Mucosa of rectum (tissue), 2 donors: ENCODE measurements around the gene SLC16A7.

Experiments
- H3K27ac ChIP-seq, 2 donors: one replicate each; pipeline ENCODE4 v1.7.0; 2013; ENCODE audit warnings: inconsistent platforms in 2 of 2, low read depth in 2 of 2, low read length in 2 of 2
- H3K27me3 ChIP-seq, 2 donors: one replicate each; pipeline ENCODE4 v1.7.0; 2013; ENCODE audit warnings: low read length in 2 of 2; ENCODE audit not compliant: control insufficient read depth in 2 of 2, insufficient read depth in 2 of 2
- H3K36me3 ChIP-seq, 2 donors: one replicate each; pipeline ENCODE4 v1.7.0; 2013; ENCODE audit warnings: low read length in 2 of 2; ENCODE audit not compliant: control insufficient read depth in 2 of 2, insufficient read depth in 2 of 2
- H3K4me1 ChIP-seq, 2 donors: one replicate each; pipeline ENCODE4 v1.7.0; 2013; ENCODE audit warnings: low read length in 2 of 2, mild to moderate bottlenecking in 1 of 2; ENCODE audit not compliant: control insufficient read depth in 2 of 2, insufficient read depth in 2 of 2
- H3K4me3 ChIP-seq, 2 donors: one replicate each; pipeline ENCODE4 v1.7.0; 2013; ENCODE audit warnings: low read length in 2 of 2
- H3K9ac ChIP-seq, 2 donors: one replicate each; pipeline ENCODE4 v1.7.0; 2013; ENCODE audit warnings: low read length in 2 of 2, low read depth in 1 of 2, mild to moderate bottlenecking in 1 of 2
- H3K9me3 ChIP-seq, 2 donors: one replicate each; pipeline ENCODE4 v1.7.0; 2013; ENCODE audit warnings: low read length in 2 of 2; ENCODE audit not compliant: control insufficient read depth in 2 of 2
- donor health status: healthy.
- donor health status: Normal muscosa, but diverticular disease.

The SLC16A7 gene

GRCh38 chr12:59645242-59645641 is 49.4 kb downstream of the SLC16A7 start:
- Histone ChIP-seq H3K4me3 (no peak overlapping the region), H3K27me3 (no peaks in the 10 kb centered on the region), H3K27ac (no peak overlapping the region), H3K36me3 (no peaks in the 10 kb centered on the region), H3K9me3 (no peaks in the 10 kb centered on the region), H3K9ac (no peak overlapping the region), H3K4me1 (no peaks in the 10 kb centered on the region)

- no peak overlapping the region for H3K4me3 ChIP-seq
- no peaks in the 10 kb centered on the region for H3K27me3 ChIP-seq
- H3K27ac ChIP-seq, result no peak overlapping the region
- no peaks in the 10 kb centered on the region for H3K9me3 ChIP-seq
- H3K9ac ChIP-seq, result no peak overlapping the region
- no peaks in the 10 kb centered on the region for H3K4me1 ChIP-seq
- H3K36me3 ChIP-seq, result no peaks in the 10 kb centered on the region
These were observed 50.8 kb downstream of the SLC16A7 start for GRCh38 chr12:59646636-59647035.

- no peak overlapping the region for H3K27ac ChIP-seq
- H3K9ac ChIP-seq, result no peak overlapping the region
- H3K9me3 ChIP-seq, result no peaks in the 10 kb centered on the region
- no peaks in the 10 kb centered on the region for H3K4me1 ChIP-seq
- no peaks in the 10 kb centered on the region for H3K27me3 ChIP-seq
- H3K4me3 ChIP-seq, result no peak overlapping the region
- H3K36me3 ChIP-seq, result no peaks in the 10 kb centered on the region
These were observed 53.4 kb downstream of the SLC16A7 start for GRCh38 chr12:59649203-59649602.

GRCh38 chr12:59650588-59651228 is 54.9 kb downstream of the SLC16A7 start:
- Histone ChIP-seq H3K4me1 (no peaks in the 10 kb centered on the region), H3K27me3 (no peaks in the 10 kb centered on the region), H3K27ac (no peak overlapping the region), H3K4me3 (no peak overlapping the region), H3K9me3 (no peaks in the 10 kb centered on the region), H3K36me3 (no peaks in the 10 kb centered on the region), H3K9ac (no peak overlapping the region)

GRCh38 chr12:59651229-59651920 is 55.5 kb downstream of the SLC16A7 start:
- Histone ChIP-seq H3K4me1 (no peaks in the 10 kb centered on the region), H3K4me3 (no peak overlapping the region), H3K9me3 (no peaks in the 10 kb centered on the region), H3K27ac (no peak overlapping the region), H3K36me3 (peaks cover 0 to 1% of the 10 kb centered on the region in 2 donors), H3K9ac (no peak overlapping the region), H3K27me3 (no peaks in the 10 kb centered on the region)

- Histone ChIP-seq H3K4me3 (no peak overlapping the region), H3K9me3 (no peaks in the 10 kb centered on the region), H3K27me3 (no peaks in the 10 kb centered on the region), H3K9ac (no peak overlapping the region), H3K4me1 (no peaks in the 10 kb centered on the region), H3K27ac (no peak overlapping the region), H3K36me3 (peaks cover 0 to 2% of the 10 kb centered on the region in 2 donors)
These were observed 56.3 kb downstream of the SLC16A7 start for GRCh38 chr12:59652130-59652529.

GRCh38 chr12:59654061-59654460 is 58.2 kb downstream of the SLC16A7 start:
- no peaks in the 10 kb centered on the region for H3K9me3 ChIP-seq
- H3K27me3 ChIP-seq, result no peaks in the 10 kb centered on the region
- no peak overlapping the region for H3K27ac ChIP-seq
- H3K4me1 ChIP-seq, result no peaks in the 10 kb centered on the region
- no peak overlapping the region for H3K4me3 ChIP-seq
- peaks cover 0 to 2% of the 10 kb centered on the region in 2 donors for H3K36me3 ChIP-seq
- no peak overlapping the region for H3K9ac ChIP-seq

- peaks cover 0 to 2% of the 10 kb centered on the region in 2 donors for H3K36me3 ChIP-seq
- no peaks in the 10 kb centered on the region for H3K27me3 ChIP-seq
- H3K9ac ChIP-seq, result no peak overlapping the region
- H3K4me1 ChIP-seq, result no peaks in the 10 kb centered on the region
- no peak overlapping the region for H3K27ac ChIP-seq
- no peaks in the 10 kb centered on the region for H3K9me3 ChIP-seq
- no peak overlapping the region for H3K4me3 ChIP-seq
These were observed 61.4 kb downstream of the SLC16A7 start for GRCh38 chr12:59657266-59657665.

GRCh38 chr12:59657711-59658110 is 61.9 kb downstream of the SLC16A7 start:
- Histone ChIP-seq H3K9ac (no peak overlapping the region), H3K4me1 (no peaks in the 10 kb centered on the region), H3K27ac (no peak overlapping the region), H3K4me3 (no peak overlapping the region), H3K27me3 (no peaks in the 10 kb centered on the region), H3K9me3 (no peaks in the 10 kb centered on the region), H3K36me3 (peaks cover 0 to 2% of the 10 kb centered on the region in 2 donors)

- Histone ChIP-seq H3K9me3 (no peaks in the 10 kb centered on the region), H3K27ac (no peak overlapping the region), H3K4me1 (no peaks in the 10 kb centered on the region), H3K4me3 (no peak overlapping the region), H3K36me3 (peaks cover 0 to 2% of the 10 kb centered on the region in 2 donors), H3K27me3 (no peaks in the 10 kb centered on the region), H3K9ac (no peak overlapping the region)
These were observed 64.3 kb downstream of the SLC16A7 start for GRCh38 chr12:59660148-59660547.
